Stimulated activated CD8-positive, alpha-beta memory T cell treated with anti-CD3 and anti-CD28 coated beads, Interleukin-15, amount 100 ng/mL, for 4 hours (primary cell): ENCODE data around the gene GABBR2.

Experiments
- DNase-seq, 2 donors: peaks; one replicate each; pipeline ENCODE4 v3.0.0-alpha.2; 2020; ENCODE audit warnings: low read depth in 2 of 2

GABBR2 gene

GRCh38 chr9:98259791-98260190 lies 448.9 kb downstream of the GABBR2 start:
- DNase-seq = no peak

GRCh38 chr9:98256756-98257155 lies 452.0 kb downstream of the GABBR2 start:
- DNase-seq = no peak

GRCh38 chr9:98255578-98256296 lies 453.0 kb downstream of the GABBR2 start, which contains the start of gene TBC1D2:
TBC1D2 (minus strand) TSS chr9:98255649; CDS start chr9:98255541, 108 bp downstream.
- peak; percentile 93 to 95 for DNase-seq

- no peak for DNase-seq
Observed at GRCh38 chr9:98255061-98255577, 453.6 kb downstream of the GABBR2 start.

GRCh38 chr9:98254228-98255060 lies 454.3 kb downstream of the GABBR2 start:
- no peak for DNase-seq

- DNase-seq = no peak
Observed at GRCh38 chr9:98253565-98253964, 455.2 kb downstream of the GABBR2 start.

- DNase-seq = no peak
Observed at GRCh38 chr9:98251551-98251950, 457.2 kb downstream of the GABBR2 start.

- DNase-seq = no peak
Observed at GRCh38 chr9:98249771-98250170, 459.0 kb downstream of the GABBR2 start.

GRCh38 chr9:98248737-98249474 lies 459.8 kb downstream of the GABBR2 start:
- no peak for DNase-seq

GRCh38 chr9:98247831-98248657 lies 460.7 kb downstream of the GABBR2 start:
- no peak for DNase-seq

GRCh38 chr9:98242426-98242825 lies 466.3 kb downstream of the GABBR2 start:
- DNase-seq = no peak

- no peak for DNase-seq
Observed at GRCh38 chr9:98241357-98242300, 467.1 kb downstream of the GABBR2 start.

- no peak for DNase-seq
Observed at GRCh38 chr9:98240475-98240874, 468.3 kb downstream of the GABBR2 start.
